ENCODE measurements around the gene PRSS56.

Gene PRSS56

GRCh38 chr2:232492963-232493700 lies 27.1 kb upstream of the PRSS56 start:
- no peak overlapping the region for H3K27ac ChIP-seq (ENCODE audit: low read length, poor library complexity, severe bottlenecking)
- H3K4me2 ChIP-seq (ENCODE audit: low read length, poor library complexity, severe bottlenecking): no peak overlapping the region
- no peak overlapping the region for H4K91ac ChIP-seq (ENCODE audit: low read length)
- no peak overlapping the region for H3K18ac ChIP-seq (ENCODE audit: low read depth in 1 of 2, low read length in 2 of 2)
- H2BK5ac ChIP-seq (ENCODE audit: low read depth, low read length, poor library complexity, severe bottlenecking): no peak overlapping the region
- H3K14ac ChIP-seq (ENCODE audit: low read length in 2 of 2): no peak overlapping the region
- no peak overlapping the region for H3K4me3 ChIP-seq (ENCODE audit: insufficient read depth in 1 of 2, low read depth in 1 of 2, low read length in 2 of 2)
- no peak overlapping the region for H2BK15ac ChIP-seq (ENCODE audit: low read depth, poor library complexity, severe bottlenecking)
- peaks cover 66 to 81% of the 10 kb centered on the region in 2 experiments for H3K27me3 ChIP-seq (ENCODE audit: control insufficient read depth in 1 of 2, insufficient read depth in 1 of 2, low read length in 2 of 2)
- H2AK5ac ChIP-seq (ENCODE audit: low read length, severe bottlenecking): no peak overlapping the region
- no peak overlapping the region for H2BK12ac ChIP-seq (ENCODE audit: low read length in 2 of 2)
- no peak overlapping the region for H2BK120ac ChIP-seq (ENCODE audit: low read depth, low read length)
- no peaks in the 10 kb centered on the region for H3K36me3 ChIP-seq (ENCODE audit: control insufficient read depth in 1 of 2, insufficient read depth in 2 of 2, low read depth in 1 of 2, low read length in 2 of 2)
- DNase-seq: no peak
- H3K23ac ChIP-seq (ENCODE audit: low read length in 2 of 2): no peak overlapping the region
- no peak overlapping the region for H3K9ac ChIP-seq (ENCODE audit: low read length)
- no peaks in the 10 kb centered on the region for H3K79me1 ChIP-seq (replicated peaks; ENCODE audit: low read length, poor library complexity, severe bottlenecking)
- no peaks in the 10 kb centered on the region for H3K9me3 ChIP-seq (ENCODE audit: control insufficient read depth, low read length)
- no peak overlapping the region for H3K4ac ChIP-seq (ENCODE audit: low read depth in 1 of 2, low read length in 2 of 2)
- no peak overlapping the region for H4K8ac ChIP-seq (ENCODE audit: low read length)
- no peaks in the 10 kb centered on the region for H3K4me1 ChIP-seq (ENCODE audit: control insufficient read depth, insufficient read depth, low read depth, low read length)
- WGBS: 79% methylated on average over 24 of the region's 24 CpGs
- H2AFZ ChIP-seq (ENCODE audit: low read depth, low read length): no peak overlapping the region

- H3K18ac ChIP-seq (ENCODE audit: low read depth in 1 of 2, low read length in 2 of 2): no peak overlapping the region
- H3K27me3 ChIP-seq (ENCODE audit: control insufficient read depth in 1 of 2, insufficient read depth in 1 of 2, low read length in 2 of 2): peaks cover 65 to 81% of the 10 kb centered on the region in 2 experiments
- no peak overlapping the region for H3K23ac ChIP-seq (ENCODE audit: low read length in 2 of 2)
- no peak overlapping the region for H3K9ac ChIP-seq (ENCODE audit: low read length)
- no peak overlapping the region for H4K91ac ChIP-seq (ENCODE audit: low read length)
- no peak overlapping the region for H2AFZ ChIP-seq (ENCODE audit: low read depth, low read length)
- no peak overlapping the region for H2BK120ac ChIP-seq (ENCODE audit: low read depth, low read length)
- no peak overlapping the region for H2BK12ac ChIP-seq (ENCODE audit: low read length in 2 of 2)
- H3K27ac ChIP-seq (ENCODE audit: low read length, poor library complexity, severe bottlenecking): no peak overlapping the region
- 65% methylated on average over 10 of the region's 10 CpGs for WGBS
- DNase-seq: no peak
- no peak overlapping the region for H3K14ac ChIP-seq (ENCODE audit: low read length in 2 of 2)
- H3K36me3 ChIP-seq (ENCODE audit: control insufficient read depth in 1 of 2, insufficient read depth in 2 of 2, low read depth in 1 of 2, low read length in 2 of 2): no peaks in the 10 kb centered on the region
- no peak overlapping the region for H2AK5ac ChIP-seq (ENCODE audit: low read length, severe bottlenecking)
- no peaks in the 10 kb centered on the region for H3K4me1 ChIP-seq (ENCODE audit: control insufficient read depth, insufficient read depth, low read depth, low read length)
- H3K4me3 ChIP-seq (ENCODE audit: insufficient read depth in 1 of 2, low read depth in 1 of 2, low read length in 2 of 2): no peak overlapping the region
- no peak overlapping the region for H3K4me2 ChIP-seq (ENCODE audit: low read length, poor library complexity, severe bottlenecking)
- H3K79me1 ChIP-seq (replicated peaks; ENCODE audit: low read length, poor library complexity, severe bottlenecking): no peaks in the 10 kb centered on the region
- H2BK15ac ChIP-seq (ENCODE audit: low read depth, poor library complexity, severe bottlenecking): no peak overlapping the region
- no peaks in the 10 kb centered on the region for H3K9me3 ChIP-seq (ENCODE audit: control insufficient read depth, low read length)
- H3K4ac ChIP-seq (ENCODE audit: low read depth in 1 of 2, low read length in 2 of 2): no peak overlapping the region
- H2BK5ac ChIP-seq (ENCODE audit: low read depth, low read length, poor library complexity, severe bottlenecking): no peak overlapping the region
- H4K8ac ChIP-seq (ENCODE audit: low read length): no peak overlapping the region
Measured at GRCh38 chr2:232493701-232494474, 26.3 kb upstream of the PRSS56 start.

GRCh38 chr2:232494542-232494941 lies 25.6 kb upstream of the PRSS56 start:
- H3K18ac ChIP-seq (ENCODE audit: low read depth in 1 of 2, low read length in 2 of 2): no peak overlapping the region
- H3K27me3 ChIP-seq (ENCODE audit: control insufficient read depth in 1 of 2, insufficient read depth in 1 of 2, low read length in 2 of 2): peaks cover 59 to 81% of the 10 kb centered on the region in 2 experiments
- no peak overlapping the region for H2BK15ac ChIP-seq (ENCODE audit: low read depth, poor library complexity, severe bottlenecking)
- no peaks in the 10 kb centered on the region for H3K79me1 ChIP-seq (replicated peaks; ENCODE audit: low read length, poor library complexity, severe bottlenecking)
- no peak overlapping the region for H3K9ac ChIP-seq (ENCODE audit: low read length)
- no peak overlapping the region for H2AFZ ChIP-seq (ENCODE audit: low read depth, low read length)
- H4K91ac ChIP-seq (ENCODE audit: low read length): no peak overlapping the region
- 79% methylated on average over 5 of the region's 5 CpGs for WGBS
- no peak overlapping the region for H2BK5ac ChIP-seq (ENCODE audit: low read depth, low read length, poor library complexity, severe bottlenecking)
- DNase-seq: no peak
- no peak overlapping the region for H3K4me2 ChIP-seq (ENCODE audit: low read length, poor library complexity, severe bottlenecking)
- no peak overlapping the region for H3K4ac ChIP-seq (ENCODE audit: low read depth in 1 of 2, low read length in 2 of 2)
- no peak overlapping the region for H4K8ac ChIP-seq (ENCODE audit: low read length)
- no peaks in the 10 kb centered on the region for H3K36me3 ChIP-seq (ENCODE audit: control insufficient read depth in 1 of 2, insufficient read depth in 2 of 2, low read depth in 1 of 2, low read length in 2 of 2)
- H3K9me3 ChIP-seq (ENCODE audit: control insufficient read depth, low read length): no peaks in the 10 kb centered on the region
- no peak overlapping the region for H3K14ac ChIP-seq (ENCODE audit: low read length in 2 of 2)
- H3K4me1 ChIP-seq (ENCODE audit: control insufficient read depth, insufficient read depth, low read depth, low read length): no peaks in the 10 kb centered on the region
- H2BK12ac ChIP-seq (ENCODE audit: low read length in 2 of 2): no peak overlapping the region
- H3K27ac ChIP-seq (ENCODE audit: low read length, poor library complexity, severe bottlenecking): no peak overlapping the region
- no peak overlapping the region for H2BK120ac ChIP-seq (ENCODE audit: low read depth, low read length)
- H2AK5ac ChIP-seq (ENCODE audit: low read length, severe bottlenecking): no peak overlapping the region
- H3K23ac ChIP-seq (ENCODE audit: low read length in 2 of 2): no peak overlapping the region
- H3K4me3 ChIP-seq (ENCODE audit: insufficient read depth in 1 of 2, low read depth in 1 of 2, low read length in 2 of 2): peak overlapping the region in 1 of 2 experiments; percentile 29

- no peak overlapping the region for H4K91ac ChIP-seq (ENCODE audit: low read length)
- H2BK12ac ChIP-seq (ENCODE audit: low read length in 2 of 2): no peak overlapping the region
- DNase-seq: no peak
- no peaks in the 10 kb centered on the region for H3K4me1 ChIP-seq (ENCODE audit: control insufficient read depth, insufficient read depth, low read depth, low read length)
- H3K23ac ChIP-seq (ENCODE audit: low read length in 2 of 2): no peak overlapping the region
- no peak overlapping the region for H2BK120ac ChIP-seq (ENCODE audit: low read depth, low read length)
- no peak overlapping the region for H2BK5ac ChIP-seq (ENCODE audit: low read depth, low read length, poor library complexity, severe bottlenecking)
- no peaks in the 10 kb centered on the region for H3K79me1 ChIP-seq (replicated peaks; ENCODE audit: low read length, poor library complexity, severe bottlenecking)
- 84% methylated on average over 7 of the region's 7 CpGs for WGBS
- H3K4me3 ChIP-seq (ENCODE audit: insufficient read depth in 1 of 2, low read depth in 1 of 2, low read length in 2 of 2): no peak overlapping the region
- no peak overlapping the region for H3K9ac ChIP-seq (ENCODE audit: low read length)
- H3K14ac ChIP-seq (ENCODE audit: low read length in 2 of 2): no peak overlapping the region
- no peak overlapping the region for H3K18ac ChIP-seq (ENCODE audit: low read depth in 1 of 2, low read length in 2 of 2)
- H4K8ac ChIP-seq (ENCODE audit: low read length): no peak overlapping the region
- H3K9me3 ChIP-seq (ENCODE audit: control insufficient read depth, low read length): no peaks in the 10 kb centered on the region
- no peak overlapping the region for H3K4ac ChIP-seq (ENCODE audit: low read depth in 1 of 2, low read length in 2 of 2)
- H2BK15ac ChIP-seq (ENCODE audit: low read depth, poor library complexity, severe bottlenecking): no peak overlapping the region
- H3K4me2 ChIP-seq (ENCODE audit: low read length, poor library complexity, severe bottlenecking): no peak overlapping the region
- peaks cover 55 to 79% of the 10 kb centered on the region in 2 experiments for H3K27me3 ChIP-seq (ENCODE audit: control insufficient read depth in 1 of 2, insufficient read depth in 1 of 2, low read length in 2 of 2)
- no peak overlapping the region for H2AFZ ChIP-seq (ENCODE audit: low read depth, low read length)
- H2AK5ac ChIP-seq (ENCODE audit: low read length, severe bottlenecking): no peak overlapping the region
- H3K27ac ChIP-seq (ENCODE audit: low read length, poor library complexity, severe bottlenecking): no peak overlapping the region
- H3K36me3 ChIP-seq (ENCODE audit: control insufficient read depth in 1 of 2, insufficient read depth in 2 of 2, low read depth in 1 of 2, low read length in 2 of 2): no peaks in the 10 kb centered on the region
Measured at GRCh38 chr2:232495292-232495691, 24.9 kb upstream of the PRSS56 start.
